ENCODE data around the gene CTLA4.

CTLA4 gene

DNA sequence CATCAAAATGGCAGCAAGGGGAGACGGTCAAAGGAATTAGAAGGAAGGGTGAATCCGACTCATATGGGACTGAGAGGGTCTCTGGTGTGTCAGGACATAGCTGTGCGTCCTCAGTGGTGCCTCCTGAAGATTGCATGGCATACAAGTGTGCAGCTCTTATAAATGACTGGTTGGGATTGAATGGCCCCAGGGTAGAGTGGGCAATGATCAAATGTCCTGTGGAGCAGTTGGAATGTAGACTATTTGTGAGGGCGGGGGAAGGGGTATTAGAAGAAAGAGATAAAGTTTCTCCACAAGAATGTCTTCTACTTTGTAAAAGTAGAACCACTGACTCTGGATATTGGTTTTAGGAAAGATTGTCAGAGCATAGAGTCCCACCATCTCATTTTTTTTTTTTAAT lies 24.6 kb downstream of the CTLA4 start:
- Mint-ChIP-seq H3K4me1 (ENCODE audit: low read depth) (peaks cover 66% of the 10 kb centered on the region), H3K4me3 (no peak overlapping the region), H3K9me3 (no peaks in the 10 kb centered on the region), H3K27ac (peak overlapping the region; percentile 36), H3K27me3 (no peaks in the 10 kb centered on the region), H3K36me3 (ENCODE audit: low read depth) (no peaks in the 10 kb centered on the region)

DNA sequence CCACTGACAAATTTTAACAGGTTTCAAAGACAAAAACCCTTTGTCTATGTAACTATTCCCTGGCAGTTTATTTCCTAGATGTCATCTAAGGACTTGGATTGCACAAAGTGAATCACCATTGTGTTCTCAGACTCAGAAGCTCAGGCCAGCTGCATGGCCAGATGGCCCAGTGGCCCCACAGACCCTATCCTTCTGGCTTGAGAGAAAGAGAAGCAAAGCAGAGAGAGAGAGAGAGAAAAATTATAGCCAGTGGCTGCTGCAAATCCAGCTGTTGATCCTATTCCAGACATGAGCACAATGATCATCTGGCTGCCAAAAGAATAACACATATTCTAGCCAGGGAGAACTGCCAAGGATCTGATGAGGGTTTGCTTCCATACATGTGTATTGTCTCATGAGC lies 25.8 kb downstream of the CTLA4 start:
- Mint-ChIP-seq H3K27ac (no peak overlapping the region), H3K9me3 (no peaks in the 10 kb centered on the region), H3K27me3 (no peaks in the 10 kb centered on the region), H3K36me3 (ENCODE audit: low read depth) (no peaks in the 10 kb centered on the region), H3K4me3 (no peak overlapping the region), H3K4me1 (ENCODE audit: low read depth) (peaks cover 69% of the 10 kb centered on the region)

DNA sequence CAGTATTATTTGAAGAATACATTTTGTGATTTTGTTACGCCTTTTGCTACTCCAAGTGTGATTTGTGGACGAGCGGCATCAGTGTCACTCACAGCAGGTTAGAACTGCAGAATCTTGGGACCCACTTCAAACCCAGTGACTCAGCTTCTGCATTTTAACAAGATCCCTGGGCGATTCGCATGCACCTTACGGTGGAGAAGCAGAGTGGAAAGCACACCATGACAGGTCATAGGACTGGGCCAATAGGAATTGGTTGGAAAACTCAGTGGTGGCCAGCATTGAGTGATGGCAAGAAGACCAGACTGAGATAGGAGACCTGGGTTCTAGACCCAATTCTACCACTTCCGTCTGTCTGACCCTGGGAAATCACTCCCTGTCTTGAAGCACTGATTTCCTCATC lies 26.3 kb downstream of the CTLA4 start:
- H3K4me1 Mint-ChIP-seq (ENCODE audit: low read depth) = peaks cover 69% of the 10 kb centered on the region
- peak overlapping the region; percentile 75 for H3K27ac Mint-ChIP-seq
- H3K36me3 Mint-ChIP-seq (ENCODE audit: low read depth) = no peaks in the 10 kb centered on the region
- peak overlapping the region; percentile 35 for H3K4me3 Mint-ChIP-seq
- no peaks in the 10 kb centered on the region for H3K9me3 Mint-ChIP-seq
- H3K27me3 Mint-ChIP-seq = no peaks in the 10 kb centered on the region

DNA sequence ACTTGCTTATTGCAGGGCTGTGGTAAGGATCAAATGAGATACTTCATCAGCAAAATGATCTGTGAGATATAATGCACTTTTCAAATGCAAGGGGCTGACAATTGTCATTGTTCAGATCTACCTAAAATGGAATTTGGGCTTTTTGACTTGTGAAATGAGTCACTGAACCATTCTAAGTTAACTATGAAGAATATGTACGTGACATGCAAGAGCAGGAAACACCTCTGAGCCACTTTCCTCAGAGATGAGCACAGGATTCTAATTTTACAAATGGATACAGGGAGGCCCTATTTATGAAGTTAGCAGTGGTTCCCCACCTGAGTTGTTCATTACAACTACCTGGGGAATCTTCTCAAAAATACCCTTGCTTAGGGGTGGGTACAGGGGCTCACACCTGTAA lies 26.7 kb downstream of the CTLA4 start:
- H3K4me3 Mint-ChIP-seq = peak overlapping the region; percentile 35

DNA sequence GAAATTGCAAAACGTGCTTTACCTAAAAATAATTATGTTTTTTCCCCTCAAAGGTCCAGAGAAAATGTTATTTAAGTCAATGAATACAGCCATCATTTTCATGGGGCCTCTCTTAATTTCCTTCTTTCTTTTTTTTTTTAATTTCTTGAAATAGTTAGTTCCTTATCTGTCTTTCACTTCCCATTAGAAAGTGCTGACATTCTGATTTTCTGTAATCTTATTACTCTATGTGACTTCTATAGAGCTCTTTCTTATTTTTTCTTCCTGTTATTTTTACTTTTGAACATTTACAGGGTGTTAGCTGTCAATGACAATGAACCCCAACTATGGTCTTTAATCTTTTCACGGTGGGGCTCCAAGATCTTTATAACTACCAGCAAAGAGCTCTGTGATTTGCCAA lies 30.0 kb downstream of the CTLA4 start:
- Mint-ChIP-seq H3K27ac (no peak overlapping the region), H3K27me3 (no peaks in the 10 kb centered on the region), H3K9me3 (peaks cover 17% of the 10 kb centered on the region)

More for the DNA sequence above, 26.7 kb downstream of the CTLA4 start:
- Mint-ChIP-seq H3K27ac (peak overlapping the region; percentile 75), H3K4me1 (ENCODE audit: low read depth) (peaks cover 67% of the 10 kb centered on the region), H3K27me3 (no peaks in the 10 kb centered on the region), H3K36me3 (ENCODE audit: low read depth) (no peaks in the 10 kb centered on the region), H3K9me3 (no peaks in the 10 kb centered on the region)

DNA sequence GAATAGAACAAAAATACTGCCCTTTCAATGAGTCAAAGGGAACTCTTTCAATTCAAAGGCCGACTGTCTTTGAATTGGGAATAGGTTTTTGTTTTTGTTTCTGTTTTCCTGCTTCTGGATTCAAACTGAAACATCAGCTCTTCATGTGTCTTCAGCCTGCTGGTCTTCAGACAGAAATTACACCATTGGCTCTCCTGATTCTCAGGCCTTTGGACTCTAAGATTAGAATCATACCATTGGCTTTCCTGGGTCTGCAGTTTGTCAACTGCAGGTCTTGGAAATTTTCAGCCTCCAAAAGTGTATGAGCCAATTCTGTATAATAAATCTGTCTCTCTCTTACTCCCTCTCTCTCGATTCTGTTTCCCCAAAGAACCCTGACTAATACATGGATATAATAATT lies 31.1 kb downstream of the CTLA4 start:
- Mint-ChIP-seq H3K36me3 (ENCODE audit: low read depth) (peaks cover 15% of the 10 kb centered on the region), H3K9me3 (peaks cover 23% of the 10 kb centered on the region), H3K4me3 (no peak overlapping the region), H3K27ac (no peak overlapping the region), H3K27me3 (no peaks in the 10 kb centered on the region), H3K4me1 (ENCODE audit: low read depth) (peaks cover 31% of the 10 kb centered on the region)

More for the DNA sequence above, 30.0 kb downstream of the CTLA4 start:
- Mint-ChIP-seq H3K4me3 (no peak overlapping the region), H3K4me1 (ENCODE audit: low read depth) (peaks cover 36% of the 10 kb centered on the region), H3K36me3 (ENCODE audit: low read depth) (peaks cover 14% of the 10 kb centered on the region)

DNA sequence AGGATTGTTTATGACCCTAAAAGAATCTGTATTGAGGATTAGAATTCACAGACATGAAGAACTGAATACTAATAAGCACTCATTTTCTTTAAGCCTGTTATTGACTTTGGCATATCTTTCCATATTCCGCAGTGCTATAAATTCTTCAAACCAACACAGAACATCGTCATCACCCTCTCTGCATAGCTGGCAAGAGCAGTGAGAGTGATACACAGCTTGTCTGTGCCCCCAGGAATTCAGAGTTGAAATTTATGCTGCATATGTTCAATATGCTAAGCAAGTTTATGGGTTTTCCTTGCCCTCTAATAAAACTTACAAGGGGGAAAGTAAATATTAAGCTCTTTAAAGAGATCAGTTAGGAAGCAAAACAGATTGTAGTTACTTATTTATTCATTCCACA lies 32.7 kb downstream of the CTLA4 start:
- peaks cover 28% of the 10 kb centered on the region for H3K9me3 Mint-ChIP-seq
- no peak overlapping the region for H3K4me3 Mint-ChIP-seq
- no peaks in the 10 kb centered on the region for H3K27me3 Mint-ChIP-seq
- peaks cover 15% of the 10 kb centered on the region for H3K4me1 Mint-ChIP-seq (ENCODE audit: low read depth)
- H3K27ac Mint-ChIP-seq = no peak overlapping the region
- H3K36me3 Mint-ChIP-seq (ENCODE audit: low read depth) = peaks cover 15% of the 10 kb centered on the region

DNA sequence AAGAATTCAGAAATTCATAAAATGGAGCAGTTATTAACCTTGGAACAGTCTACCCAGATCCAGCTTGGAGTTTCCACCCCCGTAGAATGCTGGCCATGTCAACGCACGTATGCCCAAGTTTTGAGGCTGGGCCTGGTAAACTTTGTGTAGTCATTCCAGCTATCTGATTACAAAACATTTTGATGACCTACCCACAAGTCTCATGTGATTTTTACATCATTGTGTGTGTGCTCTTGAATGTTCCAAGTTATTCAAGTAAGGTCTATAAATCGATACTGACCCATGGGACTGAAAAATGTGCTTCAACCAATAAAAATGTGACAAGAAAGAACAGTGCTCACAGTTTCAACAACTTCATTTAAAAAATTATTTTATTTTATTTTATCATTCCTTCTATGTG lies 36.5 kb downstream of the CTLA4 start:
- peaks cover 9% of the 10 kb centered on the region for H3K4me1 Mint-ChIP-seq (ENCODE audit: low read depth)
- H3K27ac Mint-ChIP-seq = no peak overlapping the region
- no peak overlapping the region for H3K4me3 Mint-ChIP-seq
- no peaks in the 10 kb centered on the region for H3K27me3 Mint-ChIP-seq
- peaks cover 28% of the 10 kb centered on the region for H3K9me3 Mint-ChIP-seq
- H3K36me3 Mint-ChIP-seq (ENCODE audit: low read depth) = peaks cover 15% of the 10 kb centered on the region

DNA sequence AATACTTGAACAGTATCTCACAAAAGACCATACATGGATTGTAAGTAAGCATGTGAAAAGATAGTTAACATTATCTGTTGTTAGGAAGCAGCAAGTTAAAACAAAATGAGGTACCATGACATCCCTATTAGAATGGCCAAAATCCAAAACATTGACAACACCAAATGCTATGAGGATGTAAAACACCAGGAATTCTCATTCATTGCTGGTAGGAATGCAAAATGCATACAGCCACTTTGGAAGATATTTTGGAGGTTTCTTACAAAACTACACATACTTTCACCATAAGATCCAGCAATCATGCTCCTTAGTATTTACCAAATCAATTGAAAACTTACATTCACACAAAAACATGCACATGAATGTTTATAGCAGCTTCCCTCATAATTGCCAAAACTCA lies 38.1 kb downstream of the CTLA4 start:
- Mint-ChIP-seq H3K36me3 (ENCODE audit: low read depth) (peaks cover 12% of the 10 kb centered on the region), H3K27me3 (no peaks in the 10 kb centered on the region), H3K27ac (no peak overlapping the region), H3K4me3 (no peak overlapping the region), H3K4me1 (ENCODE audit: low read depth) (peaks cover 24% of the 10 kb centered on the region), H3K9me3 (peaks cover 25% of the 10 kb centered on the region)

DNA sequence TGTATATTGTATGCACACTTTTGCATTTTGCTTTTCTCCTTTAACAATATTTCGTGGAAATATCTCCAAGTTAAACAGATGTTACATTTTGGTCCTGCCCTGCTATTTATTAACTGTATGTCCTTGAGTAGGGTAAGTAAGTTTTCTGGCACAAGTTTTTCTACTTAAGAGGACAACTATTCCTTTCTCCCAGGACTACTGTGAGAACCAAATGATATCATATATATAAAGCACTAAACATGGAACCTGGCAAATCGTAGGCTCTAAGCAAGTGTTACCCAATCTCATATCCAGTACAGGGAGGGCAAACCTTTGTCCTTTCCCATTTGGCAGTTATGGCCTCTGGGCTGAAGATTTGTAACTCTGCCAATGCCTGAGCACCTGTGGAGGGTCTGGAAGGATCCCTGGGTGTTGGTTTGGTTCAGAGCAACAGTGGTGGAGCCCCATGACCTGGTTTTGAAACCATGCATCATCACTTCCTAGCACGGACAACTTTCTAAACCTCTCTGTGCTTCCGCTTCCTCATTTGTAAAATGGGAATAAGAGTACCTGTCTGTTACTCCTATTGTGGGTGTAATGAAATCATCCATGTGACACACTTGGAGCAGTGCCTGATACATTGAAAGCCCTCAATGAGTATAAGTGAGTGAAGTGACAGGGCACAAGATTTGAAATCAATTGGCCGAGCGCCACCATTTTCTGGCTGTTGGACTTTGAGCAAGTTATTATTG lies 40.7 kb downstream of the CTLA4 start:
- Mint-ChIP-seq H3K27me3 (no peaks in the 10 kb centered on the region), H3K36me3 (ENCODE audit: low read depth) (no peaks in the 10 kb centered on the region), H3K4me3 (no peak overlapping the region), H3K4me1 (ENCODE audit: low read depth) (peaks cover 24% of the 10 kb centered on the region), H3K9me3 (peaks cover 6% of the 10 kb centered on the region), H3K27ac (no peak overlapping the region)

DNA sequence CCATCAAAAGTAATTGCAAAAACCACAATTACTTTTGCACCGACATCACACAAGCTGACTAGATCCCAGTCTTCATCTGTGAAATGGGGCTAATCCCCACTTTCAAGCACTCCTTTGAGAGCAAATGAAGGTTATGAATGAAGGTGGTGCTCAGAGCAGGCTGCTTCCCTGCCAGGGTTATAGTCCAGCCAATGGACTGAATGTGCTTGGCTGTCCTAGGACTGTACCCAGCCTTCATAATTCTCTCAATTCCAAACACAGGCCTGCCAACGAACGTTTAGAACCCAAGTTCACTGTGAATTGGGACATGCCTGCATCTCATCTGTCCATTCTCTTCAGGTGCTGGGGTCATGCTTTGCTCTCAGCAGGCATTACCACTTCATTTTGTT lies 41.2 kb downstream of the CTLA4 start:
- Mint-ChIP-seq H3K36me3 (ENCODE audit: low read depth) (no peaks in the 10 kb centered on the region), H3K9me3 (peaks cover 4% of the 10 kb centered on the region), H3K27ac (no peak overlapping the region), H3K4me1 (ENCODE audit: low read depth) (peaks cover 25% of the 10 kb centered on the region), H3K27me3 (peaks cover 4% of the 10 kb centered on the region), H3K4me3 (no peak overlapping the region)

DNA sequence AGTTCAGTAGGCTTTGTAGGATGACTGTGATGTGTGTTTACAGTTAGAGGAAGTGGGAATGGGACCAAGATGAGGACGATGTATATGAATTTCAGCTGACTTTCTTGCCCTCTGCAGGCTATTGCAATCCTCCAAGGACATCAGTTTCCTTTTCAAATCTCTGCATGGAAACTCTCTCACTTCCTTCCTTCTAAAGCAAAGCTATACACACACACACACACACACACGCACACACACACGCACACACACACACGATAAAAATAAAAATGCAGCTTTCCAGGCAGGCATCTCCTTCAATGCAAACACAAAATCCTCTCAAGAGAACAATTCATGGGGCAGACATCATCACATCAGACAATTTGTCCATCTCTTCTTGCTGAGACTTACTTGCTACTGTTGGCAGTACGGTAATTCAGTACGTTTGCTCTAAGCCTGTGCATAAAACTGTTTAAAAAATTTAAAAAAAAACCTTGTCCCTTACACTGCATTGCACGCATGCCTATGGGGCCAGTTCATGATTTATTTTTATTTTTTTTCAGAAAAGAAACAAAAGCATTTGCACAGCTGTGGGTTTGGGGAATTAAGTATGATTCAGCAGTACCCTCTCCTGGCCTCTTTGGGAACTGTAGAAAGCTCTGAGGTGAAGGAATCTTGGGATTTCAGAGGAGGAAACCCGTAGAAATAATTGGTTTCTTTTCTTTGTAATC lies 41.8 kb downstream of the CTLA4 start:
- Mint-ChIP-seq H3K36me3 (ENCODE audit: low read depth) (no peaks in the 10 kb centered on the region), H3K27ac (peak overlapping the region; percentile 74), H3K27me3 (peaks cover 5% of the 10 kb centered on the region), H3K4me1 (ENCODE audit: low read depth) (peaks cover 31% of the 10 kb centered on the region), H3K9me3 (no peaks in the 10 kb centered on the region), H3K4me3 (peak overlapping the region; percentile 56)

DNA sequence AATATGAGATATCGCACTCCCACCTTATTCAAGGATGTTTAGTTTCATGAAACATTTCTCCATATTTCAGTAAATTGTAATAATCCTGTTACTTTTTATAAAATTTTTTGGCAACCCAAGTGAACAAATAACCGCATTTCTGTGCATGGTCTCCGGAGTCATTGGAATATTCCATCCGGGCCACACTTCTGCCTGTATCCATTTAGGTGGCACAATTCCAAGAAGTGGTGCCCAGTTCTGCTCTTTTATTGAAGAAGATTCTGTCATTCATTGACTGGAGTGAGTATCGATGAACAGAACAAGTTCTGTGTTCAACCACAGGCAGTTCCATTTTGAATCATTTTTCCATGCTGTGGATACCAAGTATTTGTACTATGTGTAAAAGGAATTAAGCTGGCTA lies 42.4 kb downstream of the CTLA4 start:
- Mint-ChIP-seq H3K4me1 (ENCODE audit: low read depth) (peaks cover 37% of the 10 kb centered on the region), H3K27ac (peak overlapping the region; percentile 74), H3K9me3 (no peaks in the 10 kb centered on the region), H3K36me3 (ENCODE audit: low read depth) (no peaks in the 10 kb centered on the region), H3K4me3 (peak overlapping the region; percentile 56), H3K27me3 (peaks cover 10% of the 10 kb centered on the region)

DNA sequence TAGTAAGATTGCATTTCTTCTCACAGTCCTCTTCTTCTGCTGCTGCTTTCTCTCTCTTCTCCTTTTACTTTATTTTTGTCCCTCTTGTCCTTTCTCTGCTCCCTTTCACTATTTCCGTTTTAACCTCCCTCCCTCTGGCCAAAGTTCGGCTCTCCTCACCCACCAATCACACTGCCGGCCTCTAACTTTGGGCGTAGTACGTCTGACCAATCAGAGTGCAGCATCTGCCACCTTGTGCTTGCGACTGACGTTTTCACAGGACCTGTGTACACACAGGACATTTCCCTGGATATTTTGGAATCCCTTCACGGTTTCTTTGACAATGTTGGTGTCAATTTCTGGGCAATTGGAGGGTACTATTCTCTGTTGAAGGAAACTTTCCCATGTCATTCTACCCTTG lies 46.4 kb downstream of the CTLA4 start:
- H3K36me3 Mint-ChIP-seq (ENCODE audit: low read depth) = no peaks in the 10 kb centered on the region
- no peak overlapping the region for H3K27ac Mint-ChIP-seq
- H3K27me3 Mint-ChIP-seq = peaks cover 14% of the 10 kb centered on the region
- H3K4me3 Mint-ChIP-seq = no peak overlapping the region
- H3K4me1 Mint-ChIP-seq (ENCODE audit: low read depth) = peaks cover 45% of the 10 kb centered on the region
- H3K9me3 Mint-ChIP-seq = no peaks in the 10 kb centered on the region

DNA sequence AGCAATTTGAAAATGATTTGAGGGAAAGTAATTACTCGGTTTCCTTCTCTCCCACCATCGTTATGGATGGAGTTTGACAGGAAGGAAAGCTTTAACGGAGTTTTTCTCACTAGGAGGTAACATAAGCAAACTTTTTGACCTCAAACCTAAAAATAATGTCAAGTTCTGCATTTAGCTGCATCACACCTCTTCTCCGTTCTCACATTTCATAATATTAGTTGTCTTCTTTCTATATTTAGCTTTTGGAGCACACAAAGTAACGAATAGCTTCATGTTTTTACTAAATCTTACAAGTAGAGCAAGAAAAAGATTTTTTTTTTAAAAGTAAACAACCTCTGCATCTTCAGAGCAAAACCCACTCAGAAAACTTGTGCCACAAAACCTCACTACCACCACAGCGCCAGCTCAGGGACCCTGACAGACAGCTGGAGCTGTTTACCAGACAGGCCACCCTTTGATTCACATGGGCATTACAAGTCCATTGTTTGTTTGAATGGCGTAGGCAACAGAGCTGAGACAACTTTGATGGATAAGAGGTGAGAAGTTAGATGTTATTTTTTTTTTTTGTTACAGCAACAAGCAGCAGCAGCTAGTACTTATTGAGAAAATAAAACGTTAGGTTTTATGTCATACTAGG lies 47.1 kb downstream of the CTLA4 start:
- Mint-ChIP-seq H3K36me3 (ENCODE audit: low read depth) (no peaks in the 10 kb centered on the region), H3K4me3 (no peak overlapping the region), H3K4me1 (ENCODE audit: low read depth) (peaks cover 38% of the 10 kb centered on the region), H3K27ac (peak overlapping the region; percentile 61), H3K27me3 (peaks cover 14% of the 10 kb centered on the region), H3K9me3 (no peaks in the 10 kb centered on the region)
